ENCODE data around the gene LOC128125822.

Gene LOC128125822

DNA sequence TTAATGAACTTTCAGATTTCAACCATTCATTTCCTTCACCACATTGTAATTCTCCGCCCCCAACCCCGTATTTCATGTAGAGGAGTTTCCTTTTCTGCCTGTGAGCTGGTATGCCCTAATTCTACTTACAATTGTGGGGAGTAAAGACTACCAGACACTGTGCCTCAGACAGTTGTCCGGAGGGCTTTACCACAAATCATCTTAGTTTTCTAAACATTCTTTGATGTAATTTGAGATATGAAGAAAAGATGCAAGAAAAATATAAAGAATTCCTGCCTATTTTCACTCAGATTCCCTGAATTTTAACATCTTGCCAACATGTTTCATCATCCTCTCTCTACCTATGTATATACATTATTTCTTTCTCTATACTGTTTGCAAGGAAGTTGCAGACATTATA is 28.3 kb upstream of the LOC128125822 start:
- Histone ChIP-seq H3K4me3 (no peak overlapping the region), H3K27me3 (no peaks in the 10 kb centered on the region), H3K4me1 (no peaks in the 10 kb centered on the region), H3K9me3 (no peaks in the 10 kb centered on the region), H3K27ac (no peak overlapping the region), H3K36me3 (no peaks in the 10 kb centered on the region)
- no peak for DNase-seq
- TF ChIP-seq, protein P1, sequence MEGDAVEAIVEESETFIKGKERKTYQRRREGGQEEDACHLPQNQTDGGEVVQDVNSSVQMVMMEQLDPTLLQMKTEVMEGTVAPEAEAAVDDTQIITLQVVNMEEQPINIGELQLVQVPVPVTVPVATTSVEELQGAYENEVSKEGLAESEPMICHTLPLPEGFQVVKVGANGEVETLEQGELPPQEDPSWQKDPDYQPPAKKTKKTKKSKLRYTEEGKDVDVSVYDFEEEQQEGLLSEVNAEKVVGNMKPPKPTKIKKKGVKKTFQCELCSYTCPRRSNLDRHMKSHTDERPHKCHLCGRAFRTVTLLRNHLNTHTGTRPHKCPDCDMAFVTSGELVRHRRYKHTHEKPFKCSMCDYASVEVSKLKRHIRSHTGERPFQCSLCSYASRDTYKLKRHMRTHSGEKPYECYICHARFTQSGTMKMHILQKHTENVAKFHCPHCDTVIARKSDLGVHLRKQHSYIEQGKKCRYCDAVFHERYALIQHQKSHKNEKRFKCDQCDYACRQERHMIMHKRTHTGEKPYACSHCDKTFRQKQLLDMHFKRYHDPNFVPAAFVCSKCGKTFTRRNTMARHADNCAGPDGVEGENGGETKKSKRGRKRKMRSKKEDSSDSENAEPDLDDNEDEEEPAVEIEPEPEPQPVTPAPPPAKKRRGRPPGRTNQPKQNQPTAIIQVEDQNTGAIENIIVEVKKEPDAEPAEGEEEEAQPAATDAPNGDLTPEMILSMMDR (IDR thresholded peaks at IDR 0.05) = no peak
- TF ChIP-seq POLR2A (IDR thresholded peaks at IDR 0.05) = no peak

DNA sequence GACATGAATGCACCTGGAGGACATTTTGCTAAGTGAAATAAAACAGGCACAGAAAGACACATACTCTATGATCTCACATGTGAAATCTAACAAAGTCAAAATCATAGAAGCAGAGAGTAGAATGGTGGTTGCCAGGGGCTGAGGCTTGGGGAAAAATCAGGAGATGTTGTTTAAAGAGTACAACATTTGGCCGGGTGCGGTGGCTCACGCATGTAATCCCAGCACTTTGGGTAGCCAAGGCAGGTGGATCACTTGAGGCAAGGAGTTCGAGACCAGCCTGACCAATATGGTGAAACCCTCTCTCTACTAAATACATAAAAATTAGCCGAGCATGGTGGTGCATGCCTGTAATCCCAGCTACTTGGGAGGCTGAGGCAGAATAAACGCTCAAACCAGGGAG is 26.0 kb upstream of the LOC128125822 start:
- no peak overlapping the region for H3K4me3 ChIP-seq
- no peak for DNase-seq
- H3K36me3 ChIP-seq = no peaks in the 10 kb centered on the region
- H3K27me3 ChIP-seq = no peaks in the 10 kb centered on the region
- H3K27ac ChIP-seq = no peak overlapping the region
- TF ChIP-seq, protein P1 (IDR thresholded peaks at IDR 0.05) = no peak
- no peak for TF ChIP-seq POLR2A (IDR thresholded peaks at IDR 0.05)
- H3K4me1 ChIP-seq = no peaks in the 10 kb centered on the region
- no peaks in the 10 kb centered on the region for H3K9me3 ChIP-seq

DNA sequence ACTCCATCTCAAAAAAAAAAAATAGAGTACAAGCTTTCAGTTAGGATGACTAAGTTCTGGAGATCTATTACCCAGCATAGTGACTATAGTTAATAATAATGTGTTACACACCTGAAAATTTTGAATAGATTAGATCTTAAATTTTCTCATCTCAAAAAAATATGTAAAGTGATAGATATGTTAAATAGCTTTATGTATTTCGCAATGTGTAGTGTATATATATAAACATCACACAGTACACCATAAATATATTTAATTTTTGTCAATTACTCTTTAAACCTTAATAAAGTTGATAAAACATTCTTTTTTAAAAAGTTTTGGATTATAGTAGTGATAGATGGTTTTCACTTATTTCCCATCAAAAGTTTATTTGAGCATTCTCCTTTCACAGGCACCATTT is 25.6 kb upstream of the LOC128125822 start:
- H3K27me3 ChIP-seq = no peaks in the 10 kb centered on the region
- H3K4me3 ChIP-seq = no peak overlapping the region
- H3K9me3 ChIP-seq = no peaks in the 10 kb centered on the region
- H3K27ac ChIP-seq = no peak overlapping the region
- H3K36me3 ChIP-seq = no peaks in the 10 kb centered on the region
- TF ChIP-seq, protein P1 (IDR thresholded peaks at IDR 0.05) = no peak
- no peak for TF ChIP-seq POLR2A (IDR thresholded peaks at IDR 0.05)
- no peaks in the 10 kb centered on the region for H3K4me1 ChIP-seq
- DNase-seq = no peak

DNA sequence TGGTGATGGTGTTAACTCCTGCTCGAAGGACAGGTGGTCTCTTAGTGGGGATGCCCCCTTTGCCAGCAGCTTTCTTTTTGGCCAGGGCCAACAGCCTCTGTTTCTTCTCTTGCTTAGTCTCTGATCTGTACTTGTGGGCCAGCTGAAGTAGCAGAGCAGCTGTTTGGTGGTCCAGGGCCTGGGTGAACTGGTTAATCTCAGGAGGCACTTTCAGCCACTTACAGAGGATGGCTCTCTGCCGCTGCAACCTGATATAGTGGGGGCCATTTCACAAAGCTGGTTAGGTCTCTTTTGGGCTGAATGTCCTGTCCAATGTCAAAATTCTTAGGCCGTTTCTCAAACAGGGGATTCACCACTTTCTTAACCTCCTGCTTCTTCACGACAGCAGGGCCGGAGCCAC is 23.2 kb upstream of the LOC128125822 start:
- Histone ChIP-seq H3K36me3 (no peaks in the 10 kb centered on the region), H3K27ac (no peak overlapping the region), H3K9me3 (no peaks in the 10 kb centered on the region), H3K4me3 (no peak overlapping the region), H3K4me1 (no peaks in the 10 kb centered on the region), H3K27me3 (no peaks in the 10 kb centered on the region)
- DNase-seq = no peak
- TF ChIP-seq, protein P1 (IDR thresholded peaks at IDR 0.05) = no peak
- TF ChIP-seq POLR2A (IDR thresholded peaks at IDR 0.05) = no peak

DNA sequence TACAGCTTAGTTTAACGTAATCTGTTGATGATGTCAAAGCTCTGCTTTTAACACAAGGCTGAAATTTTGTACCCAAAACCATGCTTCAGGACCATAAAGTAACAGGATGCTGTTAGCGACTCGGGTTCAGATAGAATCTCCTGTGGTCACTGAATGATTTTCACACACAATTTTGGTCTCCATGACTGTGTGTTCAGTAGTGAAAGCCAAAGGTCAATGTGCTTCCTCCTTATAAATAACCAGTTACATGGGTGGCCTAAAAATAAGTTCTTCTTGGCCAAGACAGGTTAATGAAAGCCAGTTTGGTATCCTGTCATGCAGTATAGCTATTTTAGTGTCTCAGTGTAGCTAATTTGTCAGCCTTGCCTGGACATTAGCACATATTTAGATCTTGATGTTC is 19.1 kb upstream of the LOC128125822 start:
- Histone ChIP-seq H3K9me3 (no peaks in the 10 kb centered on the region), H3K27me3 (no peaks in the 10 kb centered on the region), H3K4me1 (no peaks in the 10 kb centered on the region), H3K4me3 (no peak overlapping the region), H3K36me3 (no peaks in the 10 kb centered on the region), H3K27ac (no peak overlapping the region)
- TF ChIP-seq, protein P1 (IDR thresholded peaks at IDR 0.05) = no peak
- no peak for TF ChIP-seq POLR2A (IDR thresholded peaks at IDR 0.05)
- no peak for DNase-seq

DNA sequence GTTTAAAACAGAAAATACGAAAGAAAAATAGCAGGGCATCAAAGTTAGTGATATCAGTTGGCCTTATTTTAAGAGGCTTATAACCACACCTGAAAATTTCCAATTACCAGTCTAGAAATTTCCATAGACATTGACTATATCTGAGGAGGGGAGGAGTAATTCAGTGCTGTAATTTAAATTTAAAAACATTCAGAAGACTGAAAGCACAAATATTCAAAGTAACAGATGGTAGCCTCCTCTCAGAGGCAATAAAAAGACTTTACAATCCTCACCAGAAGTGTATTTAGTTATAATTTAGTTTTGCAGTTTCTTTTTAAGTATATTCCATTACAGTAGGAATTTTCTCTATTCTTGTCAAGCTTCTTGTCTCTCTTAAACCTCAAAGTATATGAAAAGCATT is 18.4 kb upstream of the LOC128125822 start:
- Histone ChIP-seq H3K9me3 (no peaks in the 10 kb centered on the region), H3K4me1 (no peaks in the 10 kb centered on the region), H3K27ac (no peak overlapping the region), H3K36me3 (no peaks in the 10 kb centered on the region), H3K27me3 (no peaks in the 10 kb centered on the region), H3K4me3 (no peak overlapping the region)
- no peak for DNase-seq
- TF ChIP-seq POLR2A (IDR thresholded peaks at IDR 0.05) = no peak
- TF ChIP-seq, protein P1 (IDR thresholded peaks at IDR 0.05) = no peak

All from Peyer's patch (tissue), 4 donors.